GM18499 (cell line): Measurements from ENCODE around the gene RHOV.

ENCODE experiments used
- ATAC-seq: cut with Tn5 transposase; IDR thresholded peaks from one replicate; pipeline ENCODE4 v1.9.1; 2021; ENCODE audit warnings: moderate number of reproducible peaks; ENCODE audit not compliant: insufficient read depth, unreplicated experiment

The RHOV gene

GRCh38 chr15:40823572-40824343 is 50.3 kb downstream of the RHOV start:
- ATAC-seq, result no peak
